NCI-H2171 (cell line): Measurements from ENCODE around the gene FOXA2.

Source experiments
- DNase-seq: peaks from one replicate; lab custom pipeline; 2025; lab: John Stamatoyannopoulos, UW

The FOXA2 gene

GRCh38 chr20:22536956-22537756 is 47.2 kb downstream of the FOXA2 start:
- no peak for DNase-seq

- DNase-seq: no peak
Measured at GRCh38 chr20:22536141-22536828, 48.1 kb downstream of the FOXA2 start.

- no peak for DNase-seq
Measured at GRCh38 chr20:22535483-22535882, 48.9 kb downstream of the FOXA2 start.

GRCh38 chr20:22533823-22534751 is 50.3 kb downstream of the FOXA2 start:
- no peak for DNase-seq

- DNase-seq: no peak
Measured at GRCh38 chr20:22532598-22532997, 51.8 kb downstream of the FOXA2 start.

DNA sequence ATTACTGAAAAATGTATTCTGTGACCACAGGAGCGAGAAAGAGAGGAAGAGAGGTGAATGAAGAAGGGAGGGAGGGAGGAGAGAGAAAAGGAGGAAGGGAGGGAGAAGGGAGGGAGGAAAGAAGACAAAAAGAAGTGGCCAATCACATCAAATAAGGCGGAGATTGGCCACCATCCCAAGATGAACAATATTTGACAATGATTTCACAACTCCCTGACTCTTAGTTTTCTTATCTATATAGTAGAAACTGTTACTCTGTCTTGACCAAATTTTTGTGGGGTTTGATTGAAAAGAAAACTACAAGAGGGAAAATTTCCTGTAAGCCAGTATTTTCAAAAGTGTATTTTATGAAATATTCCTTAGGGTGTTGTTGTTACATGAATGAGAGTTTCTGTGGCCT is 52.6 kb downstream of the FOXA2 start:
- DNase-seq: no peak

- no peak for DNase-seq
Measured at GRCh38 chr20:22531056-22531615, 53.2 kb downstream of the FOXA2 start.
